DMS153 (cell line): ENCODE data around the gene SFPQ.
"Not testable (repeated sequence)": the region's sequence is repeated elsewhere in the genome, so short reads cannot be mapped to it uniquely, and the experiment has no call there.

Experiments used
- DNase-seq: peaks from one replicate; lab custom pipeline; 2025; lab: John Stamatoyannopoulos, UW

SFPQ gene, protein sequence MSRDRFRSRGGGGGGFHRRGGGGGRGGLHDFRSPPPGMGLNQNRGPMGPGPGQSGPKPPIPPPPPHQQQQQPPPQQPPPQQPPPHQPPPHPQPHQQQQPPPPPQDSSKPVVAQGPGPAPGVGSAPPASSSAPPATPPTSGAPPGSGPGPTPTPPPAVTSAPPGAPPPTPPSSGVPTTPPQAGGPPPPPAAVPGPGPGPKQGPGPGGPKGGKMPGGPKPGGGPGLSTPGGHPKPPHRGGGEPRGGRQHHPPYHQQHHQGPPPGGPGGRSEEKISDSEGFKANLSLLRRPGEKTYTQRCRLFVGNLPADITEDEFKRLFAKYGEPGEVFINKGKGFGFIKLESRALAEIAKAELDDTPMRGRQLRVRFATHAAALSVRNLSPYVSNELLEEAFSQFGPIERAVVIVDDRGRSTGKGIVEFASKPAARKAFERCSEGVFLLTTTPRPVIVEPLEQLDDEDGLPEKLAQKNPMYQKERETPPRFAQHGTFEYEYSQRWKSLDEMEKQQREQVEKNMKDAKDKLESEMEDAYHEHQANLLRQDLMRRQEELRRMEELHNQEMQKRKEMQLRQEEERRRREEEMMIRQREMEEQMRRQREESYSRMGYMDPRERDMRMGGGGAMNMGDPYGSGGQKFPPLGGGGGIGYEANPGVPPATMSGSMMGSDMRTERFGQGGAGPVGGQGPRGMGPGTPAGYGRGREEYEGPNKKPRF

GRCh38 chr1:35192853-35193664, at the start of gene SFPQ:
Gene SFPQ, minus strand, starts transcription at chr1:35193145. Its CDS starts 96 bp downstream, at chr1:35193049.
- peak; percentile 100 for DNase-seq

DNA sequence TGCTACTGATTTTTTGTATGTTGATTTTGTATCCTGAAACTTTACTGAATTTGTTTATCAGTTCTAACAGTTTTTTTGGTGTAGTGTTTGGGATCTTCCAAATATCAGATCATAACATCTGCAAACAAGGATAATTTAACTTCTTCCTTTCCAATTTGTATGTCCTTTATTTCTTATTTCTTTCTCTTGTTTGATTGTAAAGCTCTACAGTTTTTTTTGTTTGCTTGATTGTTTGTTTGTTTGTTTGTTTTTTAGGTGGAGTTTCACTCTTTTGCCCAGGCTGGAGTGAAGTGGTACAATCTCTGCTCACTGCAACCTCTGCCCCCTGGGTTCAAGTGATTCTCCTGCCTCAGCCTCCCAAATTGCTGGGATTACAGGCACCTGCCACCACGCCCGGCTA, 43.8 kb upstream of the SFPQ start:
- DNase-seq = not testable (repeated sequence)

DNA sequence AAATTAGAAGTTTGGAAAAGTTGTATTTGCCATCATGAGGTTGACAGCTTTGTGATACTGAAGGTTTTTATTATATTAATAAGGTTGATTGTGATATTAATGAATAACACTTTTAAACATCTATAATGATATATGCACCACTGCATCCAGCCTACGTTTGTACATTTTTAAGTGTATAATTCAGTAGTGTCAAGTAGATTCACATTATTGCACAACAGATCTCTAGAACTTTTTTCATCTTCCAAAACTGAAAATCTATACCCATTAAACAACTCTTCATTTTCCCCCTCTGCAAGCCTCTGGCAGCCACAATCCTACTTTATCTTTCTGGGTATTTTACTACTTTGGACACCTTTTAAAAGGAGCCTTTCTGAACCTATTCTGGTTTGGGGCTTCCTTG, 38.3 kb upstream of the SFPQ start:
- no peak for DNase-seq

DNA sequence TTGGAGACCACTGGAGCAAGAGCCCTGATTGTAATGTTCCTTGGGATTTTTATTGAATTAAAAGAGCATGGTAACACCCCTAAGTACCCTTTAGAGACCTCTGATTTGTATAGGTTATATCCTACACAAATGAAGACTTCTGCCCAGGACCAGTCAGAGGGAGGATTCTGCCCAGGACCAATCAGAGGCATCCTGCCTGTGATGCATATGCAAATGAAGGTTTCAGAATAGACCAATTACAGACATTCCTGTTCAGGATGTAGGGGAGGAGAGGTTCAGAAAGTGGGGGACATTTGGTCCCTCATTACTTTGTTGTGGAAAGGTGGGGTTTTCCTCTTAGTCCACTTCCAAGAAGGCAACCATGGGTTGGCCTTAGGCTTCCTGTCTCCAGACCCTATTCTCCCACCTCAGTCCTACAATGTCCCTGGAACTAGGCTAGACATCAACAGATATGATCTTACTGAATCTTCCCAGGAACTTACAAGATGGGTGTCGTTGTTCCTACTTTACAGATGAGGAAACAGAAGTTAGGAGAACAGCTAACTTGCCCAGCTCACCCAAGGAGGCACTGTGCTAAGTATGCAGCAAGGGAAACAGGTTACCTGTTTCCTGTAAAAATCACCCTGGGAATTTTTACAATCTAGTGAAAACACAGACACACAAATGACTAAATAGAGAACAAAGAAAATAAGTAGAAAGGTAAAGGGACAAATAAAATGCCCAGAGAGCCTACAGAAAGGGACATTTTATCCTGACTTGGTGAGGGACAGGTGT, 36.8 kb upstream of the SFPQ start:
- no peak for DNase-seq

GRCh38 chr1:35226546-35226945, 33.6 kb upstream of the SFPQ start:
- DNase-seq = no peak

GRCh38 chr1:35223084-35223630, 30.2 kb upstream of the SFPQ start:
- no peak for DNase-seq

GRCh38 chr1:35222322-35223083, 29.6 kb upstream of the SFPQ start:
- no peak for DNase-seq

DNA sequence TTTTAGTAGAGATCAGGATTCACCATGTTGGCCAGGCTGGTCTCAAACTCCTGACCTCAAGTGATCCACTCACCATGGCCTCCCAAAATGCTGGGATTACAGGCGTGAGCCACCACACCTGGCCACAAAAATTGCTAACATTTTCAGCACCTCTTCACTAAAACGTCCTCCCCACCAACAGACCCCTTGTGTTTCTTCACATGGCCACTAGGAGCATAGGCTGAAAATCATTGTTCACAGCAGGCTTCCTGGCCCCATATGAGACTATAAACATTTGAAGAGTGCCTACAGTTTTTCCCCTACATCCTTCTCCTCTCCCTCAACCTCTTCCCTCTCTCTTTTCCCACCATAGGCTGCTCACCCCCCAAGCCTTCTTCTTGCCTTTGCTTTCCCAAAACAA, 28.0 kb upstream of the SFPQ start:
- no peak for DNase-seq

DNA sequence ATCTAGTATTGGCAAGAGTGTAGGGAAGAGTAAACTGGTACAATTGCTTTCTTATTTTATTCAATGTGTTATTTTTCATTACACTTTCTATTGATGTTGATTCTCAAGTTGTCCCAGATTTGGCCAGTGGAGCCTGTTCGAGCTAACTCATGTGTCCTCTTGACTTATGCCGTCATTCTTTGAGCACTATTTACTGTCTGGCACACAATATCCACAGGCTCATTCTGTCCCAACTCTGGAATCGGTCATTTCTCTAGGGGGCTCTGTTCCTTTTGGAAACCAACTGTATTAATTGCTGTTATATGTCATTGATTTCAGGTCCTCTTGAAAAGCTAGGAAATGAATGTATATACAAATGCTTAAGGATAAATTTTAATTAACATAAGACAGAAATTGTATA, 22.4 kb upstream of the SFPQ start:
- DNase-seq = no peak

- DNase-seq = no peak
Observed at GRCh38 chr1:35211120-35211414, 18.1 kb upstream of the SFPQ start.

DNA sequence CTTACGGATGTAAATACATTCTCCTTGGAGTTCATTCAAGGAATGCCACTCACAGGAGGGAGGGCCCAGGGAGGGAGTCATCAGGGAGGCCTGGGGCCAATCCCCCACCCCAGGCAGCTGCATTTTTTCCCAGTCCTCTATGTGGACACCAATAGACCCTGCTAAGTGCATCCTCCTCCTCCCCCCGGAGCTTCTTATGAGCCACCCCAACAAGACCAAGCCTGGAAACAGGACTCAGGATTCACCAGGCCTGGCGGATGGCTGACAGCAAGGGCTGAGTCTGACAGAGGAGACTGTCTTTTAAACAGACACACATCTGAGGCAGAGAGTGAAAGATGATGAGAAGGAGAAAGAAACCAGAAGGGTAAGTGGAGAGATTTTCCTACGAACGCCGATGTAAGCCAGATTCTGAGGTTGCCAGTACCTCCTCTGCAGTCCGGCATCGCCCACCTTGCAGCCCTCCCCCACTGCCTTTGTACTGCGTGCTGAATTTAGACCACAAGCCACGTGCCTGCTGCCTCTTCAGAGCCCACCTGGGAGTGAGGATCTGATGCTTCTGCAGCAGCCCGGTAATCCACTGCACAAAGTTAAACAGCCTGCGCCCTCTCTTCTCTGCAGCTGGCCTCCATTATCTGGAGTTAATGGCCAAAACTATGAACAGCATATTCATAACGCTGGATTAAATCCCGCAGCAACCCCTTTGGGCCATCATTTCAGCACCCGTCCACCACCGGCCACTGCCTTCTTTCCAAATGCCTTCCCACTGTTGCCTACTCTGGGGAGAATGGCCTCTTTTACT, 17.6 kb upstream of the SFPQ start:
- DNase-seq = no peak

- DNase-seq = no peak
Observed at GRCh38 chr1:35203295-35203694, 10.3 kb upstream of the SFPQ start.

DNA sequence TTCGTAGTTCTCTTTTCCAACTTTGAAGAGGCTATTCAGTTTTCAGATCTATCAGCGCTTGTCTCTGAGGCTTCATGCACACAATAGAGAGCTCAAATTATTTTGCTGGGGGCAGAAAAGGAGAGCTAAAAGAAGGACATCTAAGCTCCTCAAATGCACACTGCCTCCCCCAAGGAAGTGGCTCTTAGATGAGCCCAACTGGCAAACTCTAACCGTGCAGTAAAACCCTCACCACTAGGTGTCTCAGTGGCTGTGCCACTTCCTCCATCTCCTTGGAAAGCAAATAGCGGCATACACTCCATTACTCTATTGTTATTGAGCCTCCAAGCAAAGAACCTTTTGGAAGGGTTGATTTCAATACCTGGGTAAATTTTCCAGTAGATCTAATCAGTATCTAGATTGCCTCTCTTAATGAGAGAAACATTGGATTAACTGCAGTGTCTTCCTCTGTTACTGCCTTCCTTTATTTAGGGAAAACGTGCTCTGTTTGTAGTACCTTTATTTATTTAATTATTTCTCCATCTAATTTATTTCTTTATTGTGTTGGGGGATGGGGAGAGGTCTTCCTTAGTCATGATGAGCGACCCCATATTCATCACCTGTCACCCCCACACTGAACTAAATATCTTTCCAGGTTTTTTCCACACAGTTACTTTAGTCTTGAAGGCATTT, 9.2 kb upstream of the SFPQ start:
- DNase-seq = peak; percentile 88

GRCh38 chr1:35201631-35202030, 8.7 kb upstream of the SFPQ start:
- DNase-seq = no peak

- DNase-seq = peak; percentile 76
Observed at GRCh38 chr1:35192056-35192852, 691 bp downstream of the SFPQ start.

DNA sequence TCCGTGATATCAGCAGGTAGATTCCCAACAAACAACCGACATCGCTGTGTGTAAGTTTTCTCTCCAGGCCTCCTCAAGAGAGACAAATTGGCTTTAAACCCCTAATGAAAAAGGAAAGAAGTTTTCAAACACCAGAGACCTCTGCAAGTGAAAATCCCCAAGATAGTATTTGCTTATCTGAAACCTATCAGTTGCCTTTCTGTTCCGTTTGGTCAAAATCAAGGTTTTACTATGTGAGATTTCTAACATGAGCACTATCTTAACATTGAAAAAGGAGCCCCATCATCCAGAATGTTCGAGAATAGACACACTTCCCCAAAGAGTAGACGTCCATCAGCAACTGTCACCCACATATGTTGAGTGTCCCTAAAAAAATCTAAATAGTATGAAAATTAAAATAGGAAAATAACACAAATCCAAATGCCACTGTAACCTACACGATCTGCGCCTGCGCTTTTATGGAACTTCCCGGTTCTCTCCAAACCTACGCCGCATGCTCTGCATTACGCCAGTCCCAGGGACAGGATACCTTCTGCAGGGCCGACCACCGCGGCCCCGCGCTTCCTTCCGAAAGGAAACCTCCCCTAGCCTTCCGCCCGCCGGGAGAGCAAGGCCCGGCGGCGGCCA, 1.4 kb downstream of the SFPQ start:
- DNase-seq = no peak

DNA sequence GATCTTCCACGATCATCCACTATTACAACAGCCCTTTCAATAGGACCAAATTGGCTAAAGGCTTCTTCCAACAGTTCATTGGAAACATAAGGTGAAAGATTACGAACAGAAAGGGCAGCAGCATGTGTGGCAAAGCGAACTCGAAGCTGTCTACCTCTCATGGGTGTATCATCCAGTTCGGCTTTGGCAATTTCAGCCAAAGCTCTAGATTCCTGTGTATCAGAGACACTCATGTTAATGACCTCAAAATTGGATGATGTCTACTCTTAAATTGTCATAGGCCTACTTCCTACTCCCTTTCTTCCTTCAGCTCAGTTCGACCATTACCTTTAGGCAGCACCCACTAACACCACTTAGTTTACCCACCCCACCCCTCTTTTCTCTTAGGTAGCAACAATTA, 2.2 kb downstream of the SFPQ start:
- no peak for DNase-seq
